Activated B cell treated with CpG ODN at 0.5 μM for 24 hours (primary cell): Measurements from ENCODE around the gene FIBCD1. TPM values are rescaled to one million over a fixed set of nuclear protein-coding genes. Genes with fewer than 3 reads are reported as not detected.

ENCODE experiments used
- ATAC-seq: fragments of 200-7000 bp; cut with Tn5 transposase; one replicate; pipeline ENCODE4 v1.10.0; 2021; ENCODE audit warnings: low read depth, mild to moderate bottlenecking, moderate library complexity
- CTCF ChIA-PET: fragments of 350-600 bp; sonication (Branson Sonifier 250); formaldehyde crosslinking; loops from one replicate; lab custom pipeline; 2021; ENCODE audit warnings: antibody characterized with exemption; lab: Charles Lee
- POLR2A ChIA-PET: fragments of 350-600 bp; sonication (Branson Sonifier 250); formaldehyde crosslinking; loops from one replicate; lab custom pipeline; 2021; ENCODE audit warnings: antibody characterized with exemption; lab: Charles Lee
- DNase-seq: peaks from one replicate; pipeline ENCODE4 v3.0.0; 2022
- H3K27ac Mint-ChIP-seq: one replicate; pipeline ENCODE4 v1.8.0; 2020; ENCODE audit warnings: mixed read lengths
- H3K27me3 Mint-ChIP-seq: one replicate; pipeline ENCODE4 v1.8.0; 2021; ENCODE audit warnings: mixed read lengths
- H3K36me3 Mint-ChIP-seq: one replicate; pipeline ENCODE4 v1.8.0; 2021; ENCODE audit warnings: low read depth, mixed read lengths
- H3K4me1 Mint-ChIP-seq: one replicate; pipeline ENCODE4 v1.8.0; 2021; ENCODE audit warnings: mixed read lengths
- H3K4me3 Mint-ChIP-seq: one replicate; pipeline ENCODE4 v1.8.0; 2020; ENCODE audit warnings: mild to moderate bottlenecking, mixed read lengths
- H3K9me3 Mint-ChIP-seq: one replicate; pipeline ENCODE4 v1.8.0; 2020; ENCODE audit warnings: mixed read lengths
- intact Hi-C: fragments of 100-400 bp; cut with micrococcal nuclease; formaldehyde crosslinking; loops from one replicate; pipeline ENCODE4 v1.15.1; 2024
- total RNA-seq: library from RNA; stranded (reverse); gene quantifications from 2 replicates; pipeline ENCODE4 v1.2.3, GENCODE V29; 2022
- TF ChIP-seq, protein P1 (sequence below): fragments of 200-600 bp; IDR thresholded peaks from one replicate; pipeline ENCODE4 v1.8.0; 2022; ENCODE audit warnings: antibody characterized with exemption, mild to moderate bottlenecking

FIBCD1 gene
- total RNA-seq, 1 donor from 2014 or later: not detected

DNA sequence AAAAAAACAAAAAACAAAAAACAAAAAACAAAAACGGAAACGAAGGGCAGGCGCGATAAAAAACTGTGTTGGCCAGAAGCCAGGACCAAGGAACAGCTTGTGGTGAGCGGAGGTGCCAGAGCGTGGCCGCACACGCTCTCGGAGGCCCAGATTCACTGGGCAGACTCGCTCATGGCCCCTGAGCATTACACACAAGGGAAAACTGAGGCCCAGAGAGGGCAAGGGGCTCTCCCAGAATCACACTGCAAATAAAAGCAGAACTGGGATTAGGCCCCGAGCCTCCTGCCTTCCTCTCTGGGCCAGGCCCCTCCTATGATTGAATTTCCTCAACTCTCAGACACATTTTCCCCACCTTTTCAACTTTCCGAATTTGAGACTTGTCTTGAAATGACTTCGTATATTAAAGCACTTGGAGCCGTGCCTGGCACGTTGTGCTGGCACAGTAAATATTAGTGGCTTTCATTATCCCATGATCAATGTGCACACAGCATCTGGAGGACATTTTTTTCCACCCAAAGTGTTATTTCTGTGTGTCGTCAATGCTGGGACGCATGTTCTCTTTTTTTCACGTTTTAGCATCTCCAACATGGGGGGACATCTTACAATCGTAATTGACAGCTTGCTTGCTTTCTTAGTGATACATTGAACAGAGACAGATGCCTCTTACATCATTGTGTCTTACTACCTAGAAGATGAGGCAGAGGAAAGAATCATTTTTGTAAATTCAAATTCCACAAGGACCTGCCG, 7.4 kb downstream of the FIBCD1 start:
- ChIA-PET CTCF (no interaction called here), POLR2A (interaction anchor here (0.6 kb wide), 2 partner anchors 1479 to 1792 kb away, joined by 3 to 6 read pairs; partner anchors contain the start of gene CFAP77)
- H3K4me1 Mint-ChIP-seq: peaks cover 19% of the 10 kb centered on the region
- no peaks in the 10 kb centered on the region for H3K9me3 Mint-ChIP-seq
- peak; percentile 55 for ATAC-seq
- no peak overlapping the region for H3K27ac Mint-ChIP-seq
- peaks cover 48% of the 10 kb centered on the region for H3K27me3 Mint-ChIP-seq
- intact Hi-C loops: no loop called here
- H3K36me3 Mint-ChIP-seq: no peaks in the 10 kb centered on the region
- no peak for DNase-seq
- TF ChIP-seq, protein P1, sequence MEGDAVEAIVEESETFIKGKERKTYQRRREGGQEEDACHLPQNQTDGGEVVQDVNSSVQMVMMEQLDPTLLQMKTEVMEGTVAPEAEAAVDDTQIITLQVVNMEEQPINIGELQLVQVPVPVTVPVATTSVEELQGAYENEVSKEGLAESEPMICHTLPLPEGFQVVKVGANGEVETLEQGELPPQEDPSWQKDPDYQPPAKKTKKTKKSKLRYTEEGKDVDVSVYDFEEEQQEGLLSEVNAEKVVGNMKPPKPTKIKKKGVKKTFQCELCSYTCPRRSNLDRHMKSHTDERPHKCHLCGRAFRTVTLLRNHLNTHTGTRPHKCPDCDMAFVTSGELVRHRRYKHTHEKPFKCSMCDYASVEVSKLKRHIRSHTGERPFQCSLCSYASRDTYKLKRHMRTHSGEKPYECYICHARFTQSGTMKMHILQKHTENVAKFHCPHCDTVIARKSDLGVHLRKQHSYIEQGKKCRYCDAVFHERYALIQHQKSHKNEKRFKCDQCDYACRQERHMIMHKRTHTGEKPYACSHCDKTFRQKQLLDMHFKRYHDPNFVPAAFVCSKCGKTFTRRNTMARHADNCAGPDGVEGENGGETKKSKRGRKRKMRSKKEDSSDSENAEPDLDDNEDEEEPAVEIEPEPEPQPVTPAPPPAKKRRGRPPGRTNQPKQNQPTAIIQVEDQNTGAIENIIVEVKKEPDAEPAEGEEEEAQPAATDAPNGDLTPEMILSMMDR: no peak
- no peak overlapping the region for H3K4me3 Mint-ChIP-seq

DNA sequence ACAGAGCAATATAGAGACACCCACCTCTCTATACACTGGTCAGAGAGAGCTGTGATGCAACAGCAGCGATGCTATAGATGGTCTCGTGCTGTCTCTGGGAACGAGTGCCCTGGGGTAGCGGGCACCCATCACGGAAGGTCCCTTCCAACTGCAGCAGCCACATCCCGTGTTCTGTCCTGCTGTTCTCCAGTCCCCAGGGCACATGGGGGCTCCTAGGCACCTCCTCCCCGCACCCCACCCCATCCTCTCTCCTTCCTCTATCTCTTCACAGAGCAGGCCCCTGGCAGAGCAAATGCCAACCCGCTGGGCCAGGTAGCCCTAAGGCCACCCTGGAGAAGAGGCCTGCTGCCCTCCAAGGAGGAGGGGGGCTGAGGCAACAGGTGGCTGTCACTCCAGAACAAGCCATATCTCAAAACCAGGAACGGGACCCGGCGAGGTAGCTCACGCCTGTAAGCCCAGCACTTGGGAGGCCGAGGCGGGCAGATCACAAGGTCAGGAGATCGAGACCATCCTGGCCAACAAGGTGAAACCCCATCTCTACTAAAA, 8.2 kb downstream of the FIBCD1 start:
- ATAC-seq (no peak), DNase-seq (no peak)
- no peaks in the 10 kb centered on the region for H3K36me3 Mint-ChIP-seq
- no peaks in the 10 kb centered on the region for H3K9me3 Mint-ChIP-seq
- H3K27ac Mint-ChIP-seq: no peak overlapping the region
- peaks cover 23% of the 10 kb centered on the region for H3K4me1 Mint-ChIP-seq
- ChIA-PET CTCF (no interaction called here), POLR2A (interaction anchor here (0.6 kb wide), 1 partner anchor 1479 kb away, joined by 3 read pairs; the partner anchor contains the start of gene CFAP77)
- TF ChIP-seq, protein P1: no peak
- peaks cover 43% of the 10 kb centered on the region for H3K27me3 Mint-ChIP-seq
- intact Hi-C loops: no loop called here
- H3K4me3 Mint-ChIP-seq: no peak overlapping the region

DNA sequence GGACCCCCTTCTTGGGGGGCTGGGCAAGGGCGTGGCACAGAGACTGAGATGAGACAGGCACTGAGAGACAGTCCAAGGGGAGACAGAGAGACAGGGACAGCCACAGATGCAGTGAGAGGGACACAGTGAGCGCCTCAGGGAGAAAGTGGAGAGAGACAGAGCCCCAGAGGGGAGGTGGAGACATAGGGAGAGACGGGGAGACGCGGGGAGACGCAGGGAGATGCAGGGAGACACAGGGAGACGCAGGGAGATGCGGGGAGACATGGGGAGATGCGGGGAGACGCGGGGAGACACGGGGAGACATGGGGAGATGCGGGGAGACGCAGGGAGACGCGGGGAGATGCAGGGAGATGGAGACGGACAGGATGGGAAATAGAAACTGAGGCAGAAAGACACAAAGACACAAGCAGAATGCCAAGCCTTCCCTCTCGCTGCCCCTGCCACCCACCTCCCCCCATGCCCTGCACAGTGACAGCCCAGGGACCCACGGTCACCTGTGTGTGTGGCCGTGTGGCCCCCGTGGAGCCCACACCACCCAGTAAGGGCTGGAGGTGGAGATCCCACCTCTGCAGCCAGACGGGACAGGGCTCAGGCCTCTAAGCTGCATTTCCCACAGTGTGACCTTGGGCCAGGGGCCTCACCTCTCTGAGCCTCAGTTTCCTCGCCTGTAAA, 8.8 kb downstream of the FIBCD1 start:
- no peak for ATAC-seq

DNA sequence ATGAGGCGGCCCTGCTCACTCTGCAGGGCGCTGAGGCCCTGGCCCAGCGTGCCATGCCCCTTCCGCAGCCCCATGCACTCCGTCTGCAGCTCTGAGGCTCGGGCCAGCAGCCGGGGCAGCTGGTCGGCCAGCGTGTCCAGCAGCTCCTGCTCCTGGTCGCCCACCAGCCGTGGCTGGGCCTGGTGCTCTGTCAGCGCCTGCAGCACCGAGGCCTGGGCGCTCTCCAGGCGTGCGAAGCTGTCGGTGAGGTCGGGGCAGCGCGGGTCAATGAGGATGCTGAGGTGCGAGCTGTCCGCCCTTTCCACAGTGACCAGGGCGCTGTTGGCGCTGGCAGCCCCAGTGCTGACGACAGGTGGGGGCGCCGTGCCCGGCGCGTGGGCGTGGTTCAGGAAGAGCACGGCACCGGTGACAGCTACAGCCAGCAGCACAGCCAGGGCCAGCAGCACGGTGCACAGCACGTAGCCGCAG, 9.4 kb downstream of the FIBCD1 start:
- H3K27ac Mint-ChIP-seq: no peak overlapping the region
- H3K9me3 Mint-ChIP-seq: no peaks in the 10 kb centered on the region
- intact Hi-C loops: loop anchor here (5.0 kb wide), 1 partner anchor 37 kb away; no protein-coding TSS in a partner anchor

More for the DNA sequence above, 8.8 kb downstream of the FIBCD1 start:
- TF ChIP-seq, protein P1: no peak
- H3K4me3 Mint-ChIP-seq: no peak overlapping the region
- DNase-seq: no peak
- peaks cover 44% of the 10 kb centered on the region for H3K27me3 Mint-ChIP-seq
- intact Hi-C loops: no loop called here
- no peaks in the 10 kb centered on the region for H3K9me3 Mint-ChIP-seq
- H3K4me1 Mint-ChIP-seq: peaks cover 26% of the 10 kb centered on the region
- no peaks in the 10 kb centered on the region for H3K36me3 Mint-ChIP-seq
- CTCF ChIA-PET: no interaction called here
- POLR2A ChIA-PET: no interaction called here
- no peak overlapping the region for H3K27ac Mint-ChIP-seq

More for the DNA sequence above, 9.4 kb downstream of the FIBCD1 start:
- ChIA-PET CTCF (no interaction called here), POLR2A (no interaction called here)
- ATAC-seq: no peak
- peaks cover 42% of the 10 kb centered on the region for H3K27me3 Mint-ChIP-seq
- H3K36me3 Mint-ChIP-seq: no peaks in the 10 kb centered on the region
- TF ChIP-seq, protein P1: no peak
- peaks cover 26% of the 10 kb centered on the region for H3K4me1 Mint-ChIP-seq
- H3K4me3 Mint-ChIP-seq: no peak overlapping the region
- no peak for DNase-seq
